ENCODE results near the gene SPTBN1. TPM values are rescaled to one million over a fixed set of nuclear protein-coding genes. Genes with fewer than 3 reads are reported as not detected.

Gene SPTBN1
- 327 TPM for polyA plus RNA-seq (ENCODE audit: insufficient read length)

DNA sequence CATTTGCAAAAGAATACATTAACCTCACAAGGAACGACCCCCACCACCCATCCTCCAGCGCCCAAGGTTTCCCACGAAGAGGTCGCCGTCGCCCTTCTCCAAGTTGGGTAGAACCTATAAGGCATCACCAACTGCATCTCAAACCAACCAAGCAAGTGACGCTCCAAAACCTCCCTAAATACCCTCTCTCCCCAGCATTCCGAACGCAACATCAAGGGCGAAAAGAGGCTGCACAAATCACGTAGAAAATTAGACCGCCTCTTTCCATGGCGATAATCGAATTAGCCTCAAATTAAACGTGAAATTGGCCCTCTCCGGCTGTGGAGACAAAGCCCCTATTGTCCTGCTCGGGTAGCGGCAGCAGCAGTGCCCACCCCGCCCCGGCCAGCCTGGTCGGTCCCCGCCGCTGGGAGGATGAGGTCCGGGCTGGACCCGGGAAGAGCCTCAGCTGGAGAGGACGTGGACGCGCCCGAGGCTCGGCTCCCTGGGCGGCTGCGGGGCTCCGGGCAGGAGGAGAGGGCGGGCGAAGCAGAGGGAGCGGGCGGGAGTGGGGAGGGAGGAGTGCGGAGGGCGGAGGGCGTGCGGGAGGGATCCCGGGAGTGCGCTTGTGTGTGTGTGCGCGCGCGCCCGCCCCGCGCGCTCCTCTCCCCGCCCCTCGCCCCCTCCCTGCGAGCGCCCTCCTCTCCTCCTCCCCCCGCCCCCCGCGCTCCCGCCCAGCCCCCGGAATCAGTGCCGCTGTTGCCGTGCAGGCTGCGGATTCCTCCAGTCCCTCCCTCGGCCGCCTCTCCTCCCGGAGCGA, at the start of gene SPTBN1:
Gene SPTBN1, plus strand, starts transcription at position 765 of the 799 bp plus-strand sequence. CDS start 70,092 bp downstream, outside the sequence.
- peak; percentile 96 for DNase-seq

DNA sequence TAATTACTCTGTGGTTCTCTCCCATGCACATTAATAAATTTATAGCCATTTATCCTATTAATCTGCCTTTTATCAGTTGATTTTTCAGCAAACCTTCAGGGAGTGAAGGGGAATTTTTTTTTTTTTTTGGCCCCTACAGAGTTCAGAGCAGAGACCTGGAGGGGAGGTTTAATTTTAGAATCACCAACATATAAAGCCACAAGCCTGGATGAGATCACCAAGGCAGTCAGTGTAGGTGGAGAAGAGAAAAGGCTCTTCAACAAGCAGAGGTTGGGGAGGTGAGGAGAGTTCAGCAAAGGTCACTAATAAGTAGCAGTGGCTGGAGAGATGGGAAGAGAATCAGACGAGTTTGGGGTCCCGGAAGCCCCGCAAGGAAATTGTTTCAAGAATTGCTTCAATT, 48.4 kb upstream of the SPTBN1 start:
- no peak for DNase-seq

DNA sequence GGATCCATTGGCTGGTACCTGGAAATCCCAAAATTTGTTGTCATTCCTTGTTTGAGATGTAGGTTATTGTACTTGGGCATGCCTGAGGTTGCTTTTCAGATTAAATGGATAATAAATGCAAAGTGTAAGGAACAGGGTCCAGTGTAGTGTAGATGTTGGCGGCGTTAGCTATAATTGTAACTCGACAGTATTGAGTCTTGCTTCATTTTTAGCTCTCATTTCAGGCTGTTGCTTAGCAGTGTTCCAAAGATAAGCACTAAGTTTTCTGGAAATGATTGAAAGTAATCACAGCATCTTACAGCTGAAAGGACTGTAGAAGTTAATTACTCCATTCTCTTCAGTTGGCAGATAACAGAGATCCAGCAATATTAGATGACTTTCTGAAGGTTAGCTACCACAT, 47.8 kb upstream of the SPTBN1 start:
- no peak for DNase-seq

DNA sequence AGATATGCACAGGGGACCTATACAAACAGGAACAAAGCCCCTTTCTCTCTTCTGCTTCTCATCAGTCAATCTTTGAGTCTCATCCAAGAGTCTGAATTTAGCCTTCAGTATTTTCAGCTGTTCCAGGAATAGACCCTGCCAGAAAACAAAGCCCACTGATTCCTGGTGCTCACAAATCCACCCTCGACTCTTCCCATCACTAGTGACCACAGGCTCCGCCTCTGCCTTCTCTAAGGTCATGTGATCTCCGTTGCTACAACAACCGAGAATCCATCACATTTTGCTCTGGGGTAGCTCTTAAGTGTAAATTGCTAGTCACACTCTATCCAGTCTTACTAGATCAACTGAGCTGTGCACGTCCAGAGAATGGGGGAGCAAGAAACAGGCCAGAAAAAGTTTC, 46.4 kb upstream of the SPTBN1 start:
- no peak for DNase-seq

DNA sequence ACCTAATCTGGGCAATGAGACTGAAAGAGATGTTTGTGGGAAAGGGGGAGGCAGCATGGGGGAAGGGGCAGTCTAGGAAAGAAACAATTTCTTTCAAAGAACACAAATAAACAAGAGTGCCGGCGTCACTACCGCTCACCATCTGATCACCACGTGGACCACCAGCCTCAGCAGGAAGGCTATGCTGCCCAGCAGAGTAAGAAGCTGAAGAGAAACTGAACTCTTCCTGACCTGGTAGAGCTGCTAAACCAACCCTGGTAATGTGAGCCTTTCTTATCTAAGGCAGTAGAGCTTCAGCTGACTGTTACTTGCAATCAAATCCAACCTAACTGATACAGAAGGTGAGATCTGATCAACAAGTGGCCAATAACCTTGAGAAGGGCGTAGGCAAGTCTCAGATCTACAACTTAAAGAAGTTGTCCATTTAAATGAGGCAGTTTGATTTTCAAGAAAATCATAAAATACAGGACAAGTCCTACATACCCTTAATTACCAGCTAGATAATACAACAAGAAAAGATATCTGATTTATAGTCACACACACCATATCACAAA, 44.2 kb upstream of the SPTBN1 start:
- no peak for DNase-seq

DNA sequence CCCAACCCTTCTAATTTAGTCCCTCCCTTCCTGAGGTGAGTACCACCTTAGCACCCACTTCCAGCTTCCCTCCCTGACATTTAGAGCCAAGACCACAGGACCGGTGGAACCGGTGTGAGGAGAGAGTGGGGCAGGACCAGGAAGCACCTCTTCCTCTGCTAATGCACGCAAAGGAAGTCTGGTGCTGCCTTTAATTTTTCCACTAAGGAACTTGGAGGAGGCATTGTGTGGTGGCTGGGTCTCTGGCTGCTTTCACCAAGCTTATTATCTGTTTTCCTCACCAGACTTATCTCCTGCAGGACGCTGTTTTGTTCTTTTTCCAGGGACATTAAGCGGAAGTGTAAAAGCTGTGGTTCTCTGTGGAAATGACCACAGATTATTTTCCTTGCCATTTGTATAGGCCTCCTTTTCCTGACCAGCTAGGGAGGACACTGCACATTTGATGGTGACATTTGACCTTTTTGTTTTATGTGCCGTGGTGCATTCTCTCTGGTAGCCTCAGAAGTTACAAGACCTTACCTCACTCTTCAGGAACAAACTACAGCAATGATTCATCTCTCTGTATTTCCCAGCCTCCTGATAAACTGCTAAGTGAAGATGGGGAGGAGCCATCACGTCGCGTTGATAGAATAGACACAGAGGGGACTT, 39.8 kb upstream of the SPTBN1 start:
- no peak for DNase-seq

DNA sequence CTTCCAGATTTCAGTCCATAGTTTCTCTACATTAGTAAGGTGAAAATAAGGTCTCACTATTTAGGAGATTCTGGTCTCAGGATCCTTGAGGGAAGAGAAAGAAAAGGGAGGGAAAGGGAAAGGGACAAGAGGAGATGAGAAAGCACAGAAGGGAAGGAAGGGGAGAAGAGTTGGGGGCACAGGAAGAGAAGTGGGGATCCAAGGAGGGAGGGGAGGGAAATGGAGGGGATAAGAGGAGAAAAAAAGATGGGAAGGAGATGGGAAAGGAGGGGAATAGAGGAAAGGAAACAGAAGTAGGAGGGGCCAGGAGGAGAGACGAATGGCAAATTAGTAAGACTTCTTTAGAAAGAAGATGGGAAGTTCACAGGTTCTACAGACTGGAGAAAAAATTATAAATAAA, 39.2 kb upstream of the SPTBN1 start:
- DNase-seq = no peak

DNA sequence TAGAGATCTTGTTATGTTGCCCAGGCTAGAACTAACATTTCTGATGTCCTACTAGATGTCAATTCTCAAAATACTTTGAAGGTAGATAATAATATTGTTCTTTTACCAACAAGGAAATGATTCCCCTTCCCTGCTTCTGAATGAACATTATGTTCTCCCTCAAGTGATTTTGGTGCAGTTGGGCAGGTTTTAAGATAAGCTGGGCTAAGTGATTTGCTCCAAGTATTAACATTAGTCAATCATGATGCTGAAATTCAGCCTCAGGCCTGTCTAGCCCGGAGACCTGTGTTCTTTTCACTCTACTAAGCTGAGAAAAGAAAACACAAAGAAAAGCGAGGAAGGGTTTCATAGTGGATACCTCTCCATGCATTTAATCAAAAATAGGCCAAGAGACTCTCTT, 38.5 kb upstream of the SPTBN1 start:
- no peak for DNase-seq

DNA sequence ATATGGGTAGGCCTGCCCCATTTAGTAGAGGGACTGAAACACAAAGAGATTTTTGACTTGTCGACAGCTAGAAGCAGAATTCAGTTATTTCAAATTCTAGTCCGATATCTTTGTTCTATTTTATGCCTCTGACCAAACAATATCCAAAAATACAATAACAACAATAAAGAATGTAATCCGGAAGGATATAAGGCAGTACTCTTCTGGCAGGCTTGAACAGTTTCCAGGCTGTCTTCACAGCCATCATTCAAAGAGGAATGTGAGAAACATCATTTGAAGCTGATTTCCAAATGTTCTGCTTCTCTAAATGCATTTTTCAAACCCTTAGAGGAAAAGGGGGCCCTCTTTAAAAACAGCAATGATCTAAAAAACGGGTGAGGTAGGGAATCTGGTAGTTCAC, 36.7 kb upstream of the SPTBN1 start:
- DNase-seq = no peak

DNA sequence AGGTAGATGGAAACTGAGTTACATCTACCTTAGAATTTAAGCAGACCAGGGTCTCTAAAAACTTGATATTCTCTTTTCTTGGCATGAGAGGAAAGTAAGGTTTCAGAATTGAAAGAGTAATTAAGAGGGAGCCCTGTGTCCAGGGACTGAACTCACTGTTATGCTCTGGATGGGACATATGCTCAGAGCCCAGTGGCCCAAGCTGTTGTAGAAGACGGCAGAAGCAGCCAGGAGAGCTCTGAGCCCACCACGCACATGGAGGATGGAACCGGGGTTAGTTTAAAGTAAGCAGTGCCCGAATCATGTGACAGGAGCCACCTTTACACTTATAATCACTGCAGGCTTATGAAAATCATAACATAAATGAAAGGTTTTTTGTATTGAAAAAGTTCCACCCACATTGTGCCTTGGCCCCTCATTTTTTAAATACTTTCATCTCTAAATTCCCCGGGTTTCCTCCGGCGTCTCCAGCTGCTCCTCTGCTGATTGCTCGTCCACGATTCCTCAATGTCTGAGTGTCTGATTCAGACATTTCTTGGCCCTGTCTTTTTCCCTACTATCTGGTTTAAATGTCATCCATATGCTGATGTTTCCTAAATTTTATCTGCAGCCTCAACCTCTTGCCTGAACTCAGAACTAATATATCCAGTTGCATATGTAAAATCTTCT, 36.1 kb upstream of the SPTBN1 start:
- no peak for DNase-seq

DNA sequence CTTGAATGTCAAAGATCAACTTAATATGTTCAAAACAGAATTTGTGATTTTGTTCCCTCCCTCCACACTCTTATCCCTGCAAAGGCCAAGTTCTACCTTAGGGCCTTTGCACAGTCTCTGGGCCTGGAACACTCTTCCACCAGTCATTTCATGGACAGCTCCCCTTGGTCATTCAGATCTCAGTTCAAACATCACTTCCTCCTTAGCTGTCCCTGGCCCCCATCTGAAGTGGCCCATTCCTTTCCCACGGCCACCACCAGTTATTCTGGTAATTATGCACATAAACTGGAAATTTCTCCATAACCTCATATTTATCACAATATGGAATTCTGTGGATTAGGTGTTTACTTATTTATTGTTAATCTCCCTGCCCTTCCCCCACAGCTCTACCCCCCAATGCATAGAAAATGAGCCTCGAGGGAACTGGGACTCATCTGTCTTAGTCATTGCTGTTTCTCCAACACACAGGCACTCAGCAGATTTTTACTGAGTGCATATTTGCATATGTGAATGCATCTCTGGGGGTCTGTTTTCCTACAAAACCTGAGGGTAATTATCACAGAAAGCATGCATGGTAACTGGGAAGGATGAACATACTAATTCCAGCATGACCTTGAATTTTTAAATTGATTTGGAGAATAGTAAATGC, 35.5 kb upstream of the SPTBN1 start:
- no peak for DNase-seq

DNA sequence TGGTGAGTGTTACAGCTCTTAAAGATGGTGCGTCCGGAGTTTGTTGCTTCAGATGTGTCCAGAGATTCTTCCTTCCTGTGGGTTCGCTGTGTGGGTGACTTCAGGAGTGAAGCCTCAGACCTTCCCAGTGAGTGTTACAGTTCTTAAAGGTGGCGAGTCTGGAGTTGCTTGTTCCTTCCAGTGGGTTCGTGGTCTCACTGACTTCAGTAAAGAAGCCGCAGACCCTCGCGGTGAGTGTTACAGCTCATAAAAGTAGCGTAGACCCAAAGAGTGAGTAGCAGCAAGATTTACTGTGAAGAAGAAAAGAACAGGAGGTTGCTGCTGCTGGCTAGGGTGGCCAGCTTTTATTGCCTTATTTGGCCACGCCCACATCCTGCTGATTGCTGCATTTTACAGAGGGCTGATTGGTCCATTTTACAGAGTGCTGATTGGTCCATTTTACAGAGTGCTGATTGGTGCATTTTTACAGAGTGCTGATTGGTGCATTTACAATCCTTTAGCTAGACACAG, 34.0 kb upstream of the SPTBN1 start:
- no peak for DNase-seq

DNA sequence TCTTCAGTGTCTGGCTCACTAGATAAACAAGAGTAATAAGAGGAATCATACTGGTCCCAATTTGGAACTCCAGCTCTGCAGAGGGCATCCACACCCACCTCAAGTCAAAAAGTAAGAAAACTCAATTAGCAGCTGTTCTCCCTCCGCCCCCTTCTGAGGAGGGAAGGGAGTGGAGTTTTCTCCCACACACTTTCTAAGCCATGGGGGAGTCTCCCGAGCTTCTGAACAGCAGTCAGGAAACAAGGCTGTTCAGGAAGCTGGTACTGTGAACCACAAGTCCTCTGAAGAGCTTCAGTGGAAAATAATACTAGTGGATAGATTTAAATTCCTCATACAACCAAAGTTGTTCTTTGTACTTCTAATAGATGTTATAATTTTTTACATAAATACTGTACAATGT, 32.9 kb upstream of the SPTBN1 start:
- no peak for DNase-seq

DNA sequence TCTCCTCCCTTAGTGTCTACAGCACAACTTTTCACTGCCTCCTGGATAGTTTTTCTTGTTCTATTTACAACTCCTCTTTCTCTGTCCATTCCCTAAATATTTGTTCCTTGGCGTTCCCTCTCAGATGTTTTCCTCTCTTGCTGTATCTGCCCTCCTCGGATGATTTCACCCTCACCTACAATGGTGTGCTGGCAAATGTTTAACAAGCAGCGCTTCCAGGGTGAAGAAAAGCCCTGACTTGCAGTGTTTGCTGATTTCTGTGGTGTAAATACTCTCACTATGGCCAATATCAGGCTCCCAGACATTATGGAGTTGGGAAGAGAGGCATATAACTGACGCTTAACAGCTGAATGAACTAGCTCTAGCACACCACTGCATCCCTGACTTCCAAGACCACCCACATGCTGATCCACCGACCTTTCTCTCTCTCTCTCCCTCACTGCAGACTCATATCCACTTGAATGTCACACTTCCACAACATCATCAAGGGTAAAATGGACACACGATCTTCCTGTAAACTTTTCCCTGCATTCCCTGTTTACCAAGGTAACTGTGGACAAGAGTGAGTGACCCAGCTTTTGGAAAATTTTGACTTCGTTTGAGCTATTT, 31.5 kb upstream of the SPTBN1 start:
- DNase-seq = no peak

DNA sequence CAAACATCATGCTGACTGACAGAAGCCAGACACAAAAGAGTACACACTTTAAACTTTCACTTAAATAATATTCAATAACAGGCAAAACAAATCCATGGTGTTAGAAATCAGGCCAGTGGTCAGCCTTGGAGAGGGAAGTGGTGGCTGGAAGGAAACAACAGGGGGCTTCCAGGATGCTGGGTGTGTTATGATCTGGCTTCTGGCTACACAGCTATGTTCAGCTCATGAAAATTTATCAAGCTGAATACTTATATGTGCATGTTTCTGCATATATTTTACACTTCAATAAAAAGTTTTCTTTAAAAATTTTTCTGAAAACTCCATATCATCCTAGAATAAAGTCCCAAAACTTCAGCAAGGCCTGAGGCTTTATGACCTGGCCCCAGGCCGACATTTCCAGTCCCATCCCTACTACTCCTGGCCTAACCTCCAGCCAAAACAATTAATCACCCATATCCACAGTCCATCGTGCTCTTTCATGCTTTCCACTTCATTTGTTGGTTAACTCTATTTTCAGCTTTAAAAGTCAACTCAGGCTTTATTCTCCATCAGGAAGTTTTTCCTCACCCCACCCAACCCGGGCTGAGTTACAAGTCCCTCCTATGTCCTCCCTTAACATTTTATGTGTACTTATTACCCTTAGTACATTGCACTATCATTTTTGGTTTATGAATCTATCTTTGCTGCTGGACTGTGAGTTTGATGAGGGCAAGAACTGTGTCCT, 27.9 kb upstream of the SPTBN1 start:
- peak; percentile 81 for DNase-seq

DNA sequence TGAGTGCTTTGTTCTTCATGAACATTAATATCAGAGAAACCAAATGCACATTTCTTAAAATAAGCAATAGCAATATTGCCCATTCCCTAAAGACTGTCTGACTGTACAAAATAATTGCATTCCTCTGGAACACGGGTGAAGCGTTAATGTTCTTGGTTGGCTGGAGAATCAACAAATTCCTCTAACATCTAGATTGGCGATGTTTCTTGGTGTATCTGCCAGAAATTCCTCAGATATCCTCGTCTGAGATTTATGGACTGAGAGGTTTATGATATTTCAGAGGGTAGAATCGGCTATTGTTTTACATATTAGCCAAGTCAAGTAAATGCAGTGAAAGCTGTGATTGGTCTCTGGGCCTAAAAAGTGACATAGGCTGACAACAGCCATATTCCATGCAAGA, 27.1 kb upstream of the SPTBN1 start:
- no peak for DNase-seq

DNA sequence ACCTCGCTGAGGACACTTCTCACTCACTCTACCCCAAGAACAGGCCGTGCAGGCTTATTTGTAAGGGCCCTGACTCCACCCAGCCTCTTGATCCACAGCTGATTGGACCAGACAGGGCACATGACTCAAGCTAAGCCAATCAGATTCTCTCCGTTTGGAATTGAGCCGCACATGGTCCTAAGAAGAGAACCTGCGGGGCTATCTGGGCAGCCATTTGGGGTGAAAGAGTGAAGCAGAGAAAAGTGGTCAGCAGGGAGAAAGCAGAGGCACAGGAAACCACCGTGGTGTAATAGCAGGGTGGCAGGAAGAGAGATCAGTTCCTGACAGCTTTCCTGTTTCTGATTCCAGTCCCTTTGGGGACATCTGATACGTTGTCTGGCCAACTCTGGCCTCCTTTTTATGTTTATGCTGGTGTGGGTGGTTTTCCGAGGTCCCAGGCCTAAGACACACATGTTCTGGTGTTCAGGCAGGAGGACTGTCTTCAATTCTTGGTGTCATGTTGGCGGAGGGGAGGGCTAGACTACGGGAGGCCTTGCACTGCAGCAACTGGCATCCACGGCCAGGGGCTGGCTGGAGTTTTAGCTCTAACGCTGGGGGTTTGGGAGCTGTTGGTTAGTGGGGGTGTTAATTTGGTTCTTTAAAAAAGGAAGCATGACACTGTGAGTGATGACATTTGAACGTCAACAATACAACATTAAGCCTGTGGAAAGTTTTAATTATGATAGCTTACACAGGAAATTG, 26.1 kb upstream of the SPTBN1 start:
- DNase-seq = no peak

DNA sequence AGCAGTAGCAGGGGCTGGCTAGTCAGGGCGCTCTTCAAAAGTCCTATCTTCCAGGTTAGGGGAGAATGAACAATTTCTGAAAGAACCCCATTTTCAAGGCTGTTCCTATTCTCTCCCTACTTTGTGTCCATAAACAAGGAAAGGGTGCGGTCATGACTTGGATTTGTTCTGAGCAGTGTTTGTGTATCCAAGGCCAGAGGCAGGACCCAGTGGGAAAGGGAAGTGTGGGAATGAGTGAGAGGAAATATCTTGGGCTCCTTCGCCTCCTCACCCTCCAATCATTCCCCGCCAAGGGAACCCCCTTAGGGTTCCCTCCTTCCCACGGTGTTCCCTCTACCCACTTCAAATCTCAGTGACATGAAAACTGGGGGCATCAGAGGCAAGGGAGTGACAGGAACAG, 25.5 kb upstream of the SPTBN1 start:
- no peak for DNase-seq

DNA sequence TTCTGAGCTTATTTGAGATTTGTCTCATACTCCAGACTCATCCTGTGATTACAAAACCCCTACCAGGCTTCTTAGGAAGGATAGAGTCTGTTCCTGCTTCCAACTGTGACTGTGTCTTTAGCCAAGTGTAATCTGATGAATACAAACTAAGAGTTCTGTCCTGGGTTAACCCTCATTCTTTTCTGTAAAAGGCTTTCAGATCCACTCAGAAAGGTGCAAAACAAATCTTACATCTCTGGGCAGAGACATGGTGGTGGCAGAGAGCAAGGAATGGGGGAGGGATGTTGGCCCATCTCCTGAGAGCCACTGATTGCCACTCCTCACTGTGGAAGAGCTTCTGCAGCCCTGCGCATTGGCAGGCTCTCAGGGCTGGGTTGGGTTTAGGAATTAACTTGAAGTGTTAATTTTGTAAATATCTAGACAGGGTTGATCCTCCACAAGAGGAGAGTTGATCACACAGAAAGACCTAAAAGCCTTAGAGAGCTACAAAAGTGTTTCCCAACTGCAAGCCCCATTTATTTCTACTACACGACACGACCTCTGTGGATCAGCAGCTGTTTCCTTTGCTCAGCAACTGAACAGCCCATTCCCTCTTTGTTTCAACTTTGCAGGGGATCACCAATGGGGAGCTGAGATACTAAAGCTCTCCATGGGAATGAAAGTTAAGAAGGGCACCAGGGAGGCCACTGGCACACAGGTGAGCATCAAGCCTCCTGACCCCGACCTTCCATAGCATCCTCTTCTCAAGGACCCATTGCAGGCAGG, 23.7 kb upstream of the SPTBN1 start:
- DNase-seq = no peak

DNA sequence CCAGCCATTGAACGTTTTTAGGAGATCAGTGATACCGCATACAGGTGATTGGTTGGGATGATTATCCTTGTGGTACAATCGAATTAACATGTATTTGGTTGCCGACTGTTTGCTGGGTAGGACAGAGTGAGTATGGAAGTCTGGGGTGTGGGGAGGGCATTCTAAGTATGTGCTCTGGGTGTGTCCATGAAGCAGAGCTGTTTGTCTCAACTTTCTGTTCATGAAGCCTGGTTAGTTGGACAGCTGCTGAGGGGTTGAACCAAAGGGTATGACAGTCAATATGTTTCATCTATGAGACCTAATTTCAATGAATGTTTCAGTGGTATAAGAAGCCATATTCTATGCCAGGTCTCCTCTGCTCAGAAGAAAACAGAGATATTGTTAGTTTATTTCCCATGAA, 21.9 kb upstream of the SPTBN1 start:
- no peak for DNase-seq
